Neural progenitor cell (in vitro differentiated cells): ENCODE measurements around the gene RPA1.

Experiments
- EZH2 ChIP-seq: fragments of 200-600 bp; sonication (generic); IDR thresholded peaks from 2 replicates; pipeline ENCODE4 v1.6.1; 2017; ENCODE audit warnings: antibody characterized with exemption, mild to moderate bottlenecking, moderate library complexity
- EZH2phosphoT487 ChIP-seq: fragments of 200-600 bp; sonication (generic); IDR thresholded peaks from 2 replicates; pipeline ENCODE4 v1.6.1; 2017; ENCODE audit warnings: antibody characterized with exemption
- TF ChIP-seq, protein P1 (sequence below): fragments of 200-600 bp; sonication (generic); IDR thresholded peaks from 2 replicates; pipeline ENCODE4 v1.5.1; 2017; ENCODE audit warnings: antibody characterized with exemption, mild to moderate bottlenecking

DNA sequence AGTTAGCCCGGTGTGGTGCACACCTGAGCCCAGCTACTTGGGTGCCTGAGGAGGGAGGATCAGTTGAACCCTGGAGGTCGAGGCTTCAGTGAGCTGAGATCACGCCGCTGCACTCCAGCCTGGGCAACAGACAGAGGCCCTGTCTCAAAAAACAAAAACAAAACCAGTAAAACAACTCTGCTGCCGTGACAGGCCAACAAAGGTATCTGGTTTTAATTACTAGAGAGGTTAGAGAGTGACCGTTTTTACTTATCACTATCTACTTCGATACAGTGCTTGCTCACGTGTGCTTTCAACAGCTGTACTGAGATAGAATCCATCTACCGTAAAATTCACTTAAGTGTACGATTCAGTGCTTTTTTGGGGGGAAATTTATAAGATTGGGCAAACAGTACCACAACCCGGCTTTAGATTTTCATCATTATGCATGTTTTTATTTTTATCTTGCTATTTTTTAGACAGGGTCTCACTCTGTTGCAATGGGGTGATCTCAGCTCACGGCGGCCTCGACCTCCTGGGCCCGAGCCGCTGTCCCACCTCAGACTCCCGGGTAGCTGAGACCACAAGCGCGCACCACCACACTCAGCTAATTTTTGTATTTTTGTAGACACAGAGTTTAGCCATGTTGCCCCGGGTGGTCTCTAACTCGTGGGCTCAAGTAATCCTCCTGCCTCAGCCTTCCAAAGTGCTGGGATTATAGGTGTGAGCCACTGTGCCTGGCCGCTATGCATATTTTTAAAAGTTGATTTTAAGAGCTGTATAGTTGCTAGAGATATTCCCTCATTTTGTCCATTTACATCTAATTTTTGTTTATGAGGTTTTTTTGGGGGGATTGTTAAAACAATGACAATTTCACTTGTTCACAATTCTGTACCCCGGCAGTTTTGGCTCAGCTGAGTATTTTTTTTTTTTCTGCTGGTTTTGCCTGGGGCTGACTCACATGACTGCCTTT lies 37.0 kb upstream of the RPA1 start:
- TF ChIP-seq, protein P1, sequence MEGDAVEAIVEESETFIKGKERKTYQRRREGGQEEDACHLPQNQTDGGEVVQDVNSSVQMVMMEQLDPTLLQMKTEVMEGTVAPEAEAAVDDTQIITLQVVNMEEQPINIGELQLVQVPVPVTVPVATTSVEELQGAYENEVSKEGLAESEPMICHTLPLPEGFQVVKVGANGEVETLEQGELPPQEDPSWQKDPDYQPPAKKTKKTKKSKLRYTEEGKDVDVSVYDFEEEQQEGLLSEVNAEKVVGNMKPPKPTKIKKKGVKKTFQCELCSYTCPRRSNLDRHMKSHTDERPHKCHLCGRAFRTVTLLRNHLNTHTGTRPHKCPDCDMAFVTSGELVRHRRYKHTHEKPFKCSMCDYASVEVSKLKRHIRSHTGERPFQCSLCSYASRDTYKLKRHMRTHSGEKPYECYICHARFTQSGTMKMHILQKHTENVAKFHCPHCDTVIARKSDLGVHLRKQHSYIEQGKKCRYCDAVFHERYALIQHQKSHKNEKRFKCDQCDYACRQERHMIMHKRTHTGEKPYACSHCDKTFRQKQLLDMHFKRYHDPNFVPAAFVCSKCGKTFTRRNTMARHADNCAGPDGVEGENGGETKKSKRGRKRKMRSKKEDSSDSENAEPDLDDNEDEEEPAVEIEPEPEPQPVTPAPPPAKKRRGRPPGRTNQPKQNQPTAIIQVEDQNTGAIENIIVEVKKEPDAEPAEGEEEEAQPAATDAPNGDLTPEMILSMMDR, result no peak
- TF ChIP-seq EZH2phosphoT487 (no peak), EZH2 (no peak)
